ENCODE measurements around the gene ATP5F1B. TPM values are rescaled to one million over a fixed set of nuclear protein-coding genes. Genes with fewer than 3 reads are reported as not detected.

ATP5F1B gene
- total and polyA plus RNA-seq, 9 of the 15 experiments (the other 6 are each of a cell fraction or from before 2014, with no cell fraction given): 908 to 3,125 (median 1,482) TPM

DNA sequence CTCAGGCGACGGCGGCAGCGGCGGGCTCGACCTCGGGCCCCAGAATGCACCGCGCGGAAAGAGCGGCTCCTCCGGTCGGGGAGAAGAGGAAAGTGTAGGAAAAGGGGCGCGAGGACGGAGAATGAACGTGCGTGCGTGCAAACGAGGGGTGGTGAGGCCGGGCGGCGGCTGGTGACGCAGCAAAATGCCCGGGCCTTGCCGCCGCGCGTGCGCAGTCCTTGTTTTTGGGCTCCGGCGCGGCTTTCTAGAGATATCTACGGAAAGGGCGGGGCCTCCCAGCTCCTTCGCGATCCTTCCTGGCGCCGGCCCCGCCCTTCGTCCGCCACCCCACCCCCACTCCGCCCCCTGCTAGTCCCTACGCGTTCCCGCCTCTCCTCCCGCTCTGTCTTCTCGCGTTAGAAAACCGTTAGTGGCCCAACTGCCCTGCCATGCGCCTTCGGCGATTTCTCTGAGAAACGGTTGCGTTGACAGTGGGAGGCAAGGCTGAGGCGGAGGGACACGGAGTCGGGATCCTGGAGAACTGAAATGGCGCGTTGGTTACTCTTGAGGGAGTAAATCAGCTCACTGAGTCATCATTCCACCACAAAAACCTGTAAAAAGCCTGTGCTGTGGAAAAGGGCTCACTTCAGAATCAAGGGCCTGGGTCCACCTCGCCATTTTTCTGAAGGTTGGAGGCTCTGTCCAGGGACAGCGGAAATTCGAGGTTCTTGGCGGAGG, 42.5 kb upstream of the ATP5F1B start, which contains the start of gene PTGES3 (continued):
- TF ChIP-seq, protein P1, sequence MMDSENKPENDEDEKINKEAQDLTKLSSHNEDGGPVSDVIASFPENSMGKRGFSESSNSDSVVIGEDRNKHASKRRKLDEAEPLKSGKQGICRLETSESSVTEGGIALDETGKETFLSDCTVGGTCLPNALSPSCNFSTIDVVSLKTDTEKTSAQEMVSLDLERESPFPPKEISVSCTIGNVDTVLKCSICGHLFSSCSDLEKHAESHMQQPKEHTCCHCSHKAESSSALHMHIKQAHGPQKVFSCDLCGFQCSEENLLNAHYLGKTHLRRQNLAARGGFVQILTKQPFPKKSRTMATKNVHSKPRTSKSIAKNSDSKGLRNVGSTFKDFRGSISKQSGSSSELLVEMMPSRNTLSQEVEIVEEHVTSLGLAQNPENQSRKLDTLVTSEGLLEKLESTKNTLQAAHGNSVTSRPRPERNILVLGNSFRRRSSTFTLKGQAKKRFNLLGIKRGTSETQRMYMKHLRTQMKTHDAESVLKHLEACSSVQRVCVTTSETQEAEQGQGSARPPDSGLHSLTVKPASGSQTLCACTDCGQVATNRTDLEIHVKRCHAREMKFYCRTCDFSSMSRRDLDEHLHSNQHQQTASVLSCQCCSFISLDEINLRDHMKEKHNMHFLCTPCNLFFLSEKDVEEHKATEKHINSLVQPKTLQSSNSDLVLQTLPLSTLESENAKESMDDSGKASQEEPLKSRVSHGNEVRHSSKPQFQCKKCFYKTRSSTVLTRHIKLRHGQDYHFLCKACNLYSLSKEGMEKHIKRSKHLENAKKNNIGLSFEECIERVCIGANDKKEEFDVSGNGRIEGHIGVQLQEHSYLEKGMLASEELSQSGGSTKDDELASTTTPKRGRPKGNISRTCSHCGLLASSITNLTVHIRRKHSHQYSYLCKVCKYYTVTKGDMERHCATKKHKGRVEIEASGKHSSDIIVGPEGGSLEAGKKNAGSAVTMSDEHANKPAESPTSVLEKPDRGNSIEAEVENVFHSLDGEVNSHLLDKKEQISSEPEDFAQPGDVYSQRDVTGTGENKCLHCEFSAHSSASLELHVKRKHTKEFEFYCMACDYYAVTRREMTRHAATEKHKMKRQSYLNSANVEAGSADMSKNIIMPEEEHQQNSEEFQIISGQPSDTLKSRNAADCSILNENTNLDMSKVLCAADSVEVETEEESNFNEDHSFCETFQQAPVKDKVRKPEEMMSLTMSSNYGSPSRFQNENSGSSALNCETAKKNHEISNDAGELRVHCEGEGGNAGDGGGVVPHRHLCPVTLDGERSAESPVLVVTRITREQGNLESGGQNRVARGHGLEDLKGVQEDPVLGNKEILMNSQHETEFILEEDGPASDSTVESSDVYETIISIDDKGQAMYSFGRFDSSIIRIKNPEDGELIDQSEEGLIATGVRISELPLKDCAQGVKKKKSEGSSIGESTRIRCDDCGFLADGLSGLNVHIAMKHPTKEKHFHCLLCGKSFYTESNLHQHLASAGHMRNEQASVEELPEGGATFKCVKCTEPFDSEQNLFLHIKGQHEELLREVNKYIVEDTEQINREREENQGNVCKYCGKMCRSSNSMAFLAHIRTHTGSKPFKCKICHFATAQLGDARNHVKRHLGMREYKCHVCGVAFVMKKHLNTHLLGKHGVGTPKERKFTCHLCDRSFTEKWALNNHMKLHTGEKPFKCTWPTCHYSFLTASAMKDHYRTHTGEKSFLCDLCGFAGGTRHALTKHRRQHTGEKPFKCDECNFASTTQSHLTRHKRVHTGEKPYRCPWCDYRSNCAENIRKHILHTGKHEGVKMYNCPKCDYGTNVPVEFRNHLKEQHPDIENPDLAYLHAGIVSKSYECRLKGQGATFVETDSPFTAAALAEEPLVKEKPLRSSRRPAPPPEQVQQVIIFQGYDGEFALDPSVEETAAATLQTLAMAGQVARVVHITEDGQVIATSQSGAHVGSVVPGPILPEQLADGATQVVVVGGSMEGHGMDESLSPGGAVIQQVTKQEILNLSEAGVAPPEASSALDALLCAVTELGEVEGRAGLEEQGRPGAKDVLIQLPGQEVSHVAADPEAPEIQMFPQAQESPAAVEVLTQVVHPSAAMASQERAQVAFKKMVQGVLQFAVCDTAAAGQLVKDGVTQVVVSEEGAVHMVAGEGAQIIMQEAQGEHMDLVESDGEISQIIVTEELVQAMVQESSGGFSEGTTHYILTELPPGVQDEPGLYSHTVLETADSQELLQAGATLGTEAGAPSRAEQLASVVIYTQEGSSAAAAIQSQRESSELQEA (IDR thresholded peaks at IDR 0.05; ENCODE audit: low read depth): no peak
- TF ChIP-seq RBBP5 (IDR thresholded peaks at IDR 0.05; ENCODE audit: borderline replicate concordance, insufficient read depth, low read length, poor library complexity, severe bottlenecking): peak; percentile 71
- TF ChIP-seq CXXC5 (CRISPR knock-in tag; IDR thresholded peaks at IDR 0.05): peak; percentile 96
- peak; percentile 91 for TF ChIP-seq ZFX (CRISPR knock-in tag; IDR thresholded peaks at IDR 0.05)
- TF ChIP-seq RB1 (IDR thresholded peaks at IDR 0.05; ENCODE audit: low read depth): peak; percentile 62; the same call in 1 of the 2 replicates
- TF ChIP-seq PRPF4 (IDR thresholded peaks at IDR 0.05; ENCODE audit: insufficient read depth, low read depth, low read length, poor library complexity, severe bottlenecking): no peak
- no peak for TF ChIP-seq ZC3H8 (IDR thresholded peaks at IDR 0.05)
- no peak for TF ChIP-seq POU5F1 (IDR thresholded peaks at IDR 0.05; ENCODE audit: borderline replicate concordance, low read depth, low read length, partially characterized antibody)
- TF ChIP-seq, protein P2, sequence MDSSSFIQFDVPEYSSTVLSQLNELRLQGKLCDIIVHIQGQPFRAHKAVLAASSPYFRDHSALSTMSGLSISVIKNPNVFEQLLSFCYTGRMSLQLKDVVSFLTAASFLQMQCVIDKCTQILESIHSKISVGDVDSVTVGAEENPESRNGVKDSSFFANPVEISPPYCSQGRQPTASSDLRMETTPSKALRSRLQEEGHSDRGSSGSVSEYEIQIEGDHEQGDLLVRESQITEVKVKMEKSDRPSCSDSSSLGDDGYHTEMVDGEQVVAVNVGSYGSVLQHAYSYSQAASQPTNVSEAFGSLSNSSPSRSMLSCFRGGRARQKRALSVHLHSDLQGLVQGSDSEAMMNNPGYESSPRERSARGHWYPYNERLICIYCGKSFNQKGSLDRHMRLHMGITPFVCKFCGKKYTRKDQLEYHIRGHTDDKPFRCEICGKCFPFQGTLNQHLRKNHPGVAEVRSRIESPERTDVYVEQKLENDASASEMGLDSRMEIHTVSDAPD (CRISPR knock-in tag; IDR thresholded peaks at IDR 0.05): no peak
- no peak for TF ChIP-seq SLC30A9 (CRISPR knock-in tag; IDR thresholded peaks at IDR 0.05)
- TF ChIP-seq ZNF785 (CRISPR knock-in tag; IDR thresholded peaks at IDR 0.05): no peak
- TF ChIP-seq FUS (optimal IDR thresholded peaks at IDR 0.05; ENCODE audit: low read depth, low read length): no peak
- no peak for TF ChIP-seq RUNX1 (IDR thresholded peaks at IDR 0.05; ENCODE audit: low read depth)
- TF ChIP-seq ZNF232 (CRISPR knock-in tag; IDR thresholded peaks at IDR 0.05): no peak
- TF ChIP-seq, protein P3, sequence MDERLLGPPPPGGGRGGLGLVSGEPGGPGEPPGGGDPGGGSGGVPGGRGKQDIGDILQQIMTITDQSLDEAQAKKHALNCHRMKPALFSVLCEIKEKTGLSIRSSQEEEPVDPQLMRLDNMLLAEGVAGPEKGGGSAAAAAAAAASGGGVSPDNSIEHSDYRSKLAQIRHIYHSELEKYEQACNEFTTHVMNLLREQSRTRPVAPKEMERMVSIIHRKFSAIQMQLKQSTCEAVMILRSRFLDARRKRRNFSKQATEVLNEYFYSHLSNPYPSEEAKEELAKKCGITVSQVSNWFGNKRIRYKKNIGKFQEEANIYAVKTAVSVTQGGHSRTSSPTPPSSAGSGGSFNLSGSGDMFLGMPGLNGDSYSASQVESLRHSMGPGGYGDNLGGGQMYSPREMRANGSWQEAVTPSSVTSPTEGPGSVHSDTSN (CRISPR knock-in tag; IDR thresholded peaks at IDR 0.05; ENCODE audit: low read depth): no peak
- TF ChIP-seq, protein P3 (tag; conservative IDR thresholded peaks at IDR 0.05; ENCODE audit: low read depth): 0 out of 2 replicates have a peak, but pooled peaks have one; percentile 32
